GM19397 (cell line): Measurements from ENCODE around the gene RAB3IL1.
"Not testable (repeated sequence)": the region's sequence is repeated elsewhere in the genome, so short reads cannot be mapped to it uniquely, and the experiment has no call there.

ENCODE experiments used
- ATAC-seq: cut with Tn5 transposase; IDR thresholded peaks from one replicate; pipeline ENCODE4 v1.9.1; 2021; ENCODE audit warnings: mild to moderate bottlenecking, moderate library complexity; ENCODE audit not compliant: unreplicated experiment

The RAB3IL1 gene

DNA sequence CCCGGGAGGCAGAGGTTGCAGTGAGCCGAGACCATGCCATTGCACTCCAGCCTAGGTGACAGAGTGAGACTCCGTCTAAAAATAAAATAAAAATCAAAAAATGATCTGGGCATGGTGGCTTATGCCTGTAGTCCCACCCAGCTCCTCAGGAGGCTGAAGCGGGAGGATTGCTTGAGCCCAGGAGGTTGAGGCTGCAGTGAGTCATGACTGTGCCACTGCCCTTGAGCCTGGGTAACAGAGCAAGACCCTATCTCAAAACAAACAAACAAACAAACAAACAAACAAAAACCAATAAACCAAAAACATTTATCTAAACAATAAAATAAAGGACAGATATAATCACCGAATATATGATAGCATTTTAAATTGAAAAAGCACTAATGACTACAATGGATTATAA lies 36.3 kb upstream of the RAB3IL1 start:
- ATAC-seq, result not testable (repeated sequence)

DNA sequence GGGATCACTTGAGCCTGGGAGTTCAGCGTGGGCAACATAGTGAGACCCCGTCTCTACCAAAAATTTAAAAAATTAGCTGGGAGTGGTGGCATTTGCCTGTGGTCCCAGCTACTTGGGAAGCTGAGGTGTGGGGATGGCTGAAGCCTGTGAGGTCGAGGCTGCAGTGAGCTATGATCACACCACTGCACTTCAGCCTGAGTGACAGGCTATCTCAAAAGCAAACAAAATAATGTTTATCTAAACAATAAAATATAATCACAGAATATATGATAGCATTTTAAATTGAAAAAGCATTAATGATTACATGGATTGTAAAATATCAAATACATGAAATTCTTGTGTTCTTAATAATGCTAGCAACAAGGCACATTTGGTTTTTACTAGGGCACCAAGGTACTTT lies 35.5 kb upstream of the RAB3IL1 start:
- ATAC-seq, result no peak

DNA sequence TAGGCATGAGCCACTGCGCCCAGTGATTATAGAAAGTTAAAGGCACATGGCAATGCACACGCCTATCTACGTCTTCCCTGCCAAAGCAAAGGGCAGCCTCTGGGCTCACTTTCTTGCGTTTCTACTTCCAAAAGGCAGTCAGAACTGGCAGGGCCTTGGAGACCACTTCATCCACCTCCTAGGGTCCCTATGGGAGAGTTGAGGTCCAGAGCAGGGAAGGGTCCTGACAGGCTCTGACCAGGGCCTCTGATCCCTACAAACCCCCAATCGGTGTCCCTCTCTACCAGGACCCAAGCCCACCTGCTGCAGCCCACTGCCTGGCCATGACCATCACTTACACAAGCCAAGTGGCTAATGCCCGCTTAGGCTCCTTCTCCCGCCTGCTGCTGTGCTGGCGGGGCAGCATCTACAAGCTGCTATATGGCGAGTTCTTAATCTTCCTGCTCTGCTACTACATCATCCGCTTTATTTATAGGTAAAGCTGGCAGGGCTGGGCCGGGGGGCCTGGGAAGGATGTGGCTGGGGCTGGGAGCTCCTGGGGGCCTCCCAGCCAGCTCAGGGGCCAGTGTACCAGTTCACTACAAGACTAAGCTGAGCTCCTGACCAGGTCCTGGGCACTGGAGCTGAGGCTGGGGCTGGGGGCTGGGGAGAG lies 34.2 kb upstream of the RAB3IL1 start:
- ATAC-seq, result no peak

DNA sequence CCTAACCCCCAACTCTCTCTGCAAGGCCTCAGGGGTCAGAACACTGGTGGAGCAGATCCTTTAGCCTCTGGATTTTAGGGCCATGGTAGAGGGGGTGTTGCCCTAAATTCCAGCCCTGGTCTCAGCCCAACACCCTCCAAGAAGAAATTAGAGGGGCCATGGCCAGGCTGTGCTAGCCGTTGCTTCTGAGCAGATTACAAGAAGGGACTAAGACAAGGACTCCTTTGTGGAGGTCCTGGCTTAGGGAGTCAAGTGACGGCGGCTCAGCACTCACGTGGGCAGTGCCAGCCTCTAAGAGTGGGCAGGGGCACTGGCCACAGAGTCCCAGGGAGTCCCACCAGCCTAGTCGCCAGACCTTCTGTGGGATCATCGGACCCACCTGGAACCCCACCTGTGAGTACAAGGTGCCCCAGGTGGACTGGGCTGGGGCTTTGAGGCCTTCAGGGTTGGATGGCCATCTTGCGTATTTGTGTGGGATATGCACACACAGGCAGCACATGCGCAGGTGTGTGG lies 32.7 kb upstream of the RAB3IL1 start, which contains the start of gene BEST1:
Gene BEST1, plus strand, starts transcription at position 317 of the 513 bp plus-strand sequence. CDS start 1,456 bp downstream, outside the sequence.
- ATAC-seq, result no peak

DNA sequence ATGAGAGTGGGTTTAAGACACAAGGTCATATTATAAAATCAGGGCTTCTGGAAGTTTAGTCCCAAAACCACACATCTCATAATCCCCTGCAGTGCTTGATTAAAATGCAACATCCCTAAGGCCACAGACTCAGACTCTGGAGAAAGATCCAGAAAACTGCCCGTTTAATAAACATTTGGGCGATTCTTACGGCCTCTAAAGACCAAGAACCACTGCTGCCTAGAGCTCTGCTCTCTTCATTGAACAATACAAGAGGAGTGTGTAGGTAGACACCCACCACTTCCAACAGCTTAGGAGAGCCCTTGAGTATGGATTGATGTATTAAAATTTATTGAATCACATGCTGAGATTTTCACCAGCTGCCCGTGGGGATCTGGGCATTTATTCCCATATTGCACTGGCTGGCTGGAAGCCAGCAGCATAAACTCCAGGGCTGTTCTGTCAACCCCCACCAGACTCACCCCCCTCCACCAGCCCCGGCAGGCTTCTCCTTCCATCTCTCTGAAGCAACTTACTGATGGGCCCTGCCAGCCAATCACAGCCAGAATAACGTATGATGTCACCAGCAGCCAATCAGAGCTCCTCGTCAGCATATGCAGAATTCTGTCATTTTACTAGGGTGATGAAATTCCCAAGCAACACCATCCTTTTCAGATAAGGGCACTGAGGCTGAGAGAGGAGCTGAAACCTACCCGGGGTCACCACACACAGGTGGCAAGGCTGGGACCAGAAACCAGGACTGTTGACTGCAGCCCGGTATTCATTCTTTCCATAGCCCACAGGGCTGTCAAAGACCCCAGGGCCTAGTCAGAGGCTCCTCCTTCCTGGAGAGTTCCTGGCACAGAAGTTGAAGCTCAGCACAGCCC lies 32.0 kb upstream of the RAB3IL1 start:
- ATAC-seq, result no peak

DNA sequence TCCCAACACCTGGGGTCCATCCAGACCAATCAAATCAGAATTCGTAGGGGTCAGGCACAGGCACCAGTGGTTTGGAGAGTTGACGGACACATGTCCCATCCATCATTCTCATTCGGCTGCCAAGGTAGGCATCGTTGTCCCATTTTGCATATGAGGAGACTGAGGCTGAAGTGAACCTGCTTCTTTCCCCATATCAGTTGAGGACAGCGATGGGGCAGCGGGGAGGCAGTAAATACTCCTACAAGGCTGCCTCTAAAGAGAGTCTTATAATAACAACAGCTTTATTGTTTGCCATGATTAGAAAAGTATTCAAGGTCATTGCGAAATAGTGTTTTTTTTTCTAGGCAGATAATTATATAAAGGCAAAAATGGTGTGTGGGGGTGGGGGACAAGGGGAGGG lies 31.1 kb upstream of the RAB3IL1 start:
- ATAC-seq, result no peak

DNA sequence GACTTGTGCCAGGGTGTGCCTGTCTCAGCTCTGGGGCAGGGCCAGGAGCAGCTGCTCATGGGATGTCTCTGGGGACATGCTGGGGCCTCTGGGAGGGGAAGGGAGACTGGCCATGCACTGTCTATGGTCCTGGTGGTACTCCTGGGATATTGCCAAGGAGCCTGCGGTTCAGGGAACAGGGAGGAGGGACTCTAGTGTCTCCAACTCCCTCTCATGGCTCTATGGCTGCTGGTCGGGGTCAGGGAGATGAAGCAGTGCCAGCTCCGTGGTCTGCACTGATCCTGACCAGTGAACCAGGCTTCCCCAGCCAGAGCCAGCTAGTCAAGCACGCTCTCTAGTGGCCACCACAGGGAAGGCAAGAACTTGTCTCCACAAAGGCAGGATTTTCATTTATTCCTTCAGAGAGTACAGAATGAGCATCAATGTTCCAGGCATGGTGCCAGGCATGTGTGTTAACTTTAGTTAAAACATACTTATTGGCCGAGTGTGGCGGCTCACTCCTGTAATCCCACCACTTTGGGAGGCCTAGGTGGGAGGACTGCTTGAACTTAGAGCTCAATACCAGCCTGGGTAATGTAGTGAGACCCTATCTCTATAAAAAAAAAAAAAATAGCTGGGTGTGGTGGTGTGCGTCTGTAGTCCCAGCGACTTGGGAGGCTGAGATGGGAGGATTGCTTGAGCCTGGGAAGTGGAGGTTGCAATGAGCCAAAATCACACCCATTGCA lies 30.3 kb upstream of the RAB3IL1 start:
- ATAC-seq, result no peak

DNA sequence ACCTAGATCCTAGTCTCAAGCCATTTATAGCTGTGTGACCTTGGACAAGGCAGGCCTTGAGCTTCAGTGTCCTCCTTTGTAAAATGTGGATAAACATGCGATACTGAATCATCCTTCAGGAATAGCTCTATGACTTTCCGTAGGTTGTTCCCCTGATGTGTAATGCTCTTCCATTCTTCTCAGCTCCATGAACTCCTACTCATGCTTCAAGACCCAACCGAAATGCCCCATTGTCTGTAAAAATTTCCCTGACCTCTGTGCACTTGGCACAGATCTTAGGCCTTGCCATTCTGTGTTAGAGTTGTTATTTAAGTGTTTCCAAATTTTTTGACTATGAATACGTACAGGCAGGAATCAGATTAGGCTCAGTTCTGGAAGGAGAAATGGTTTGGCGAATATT lies 29.5 kb upstream of the RAB3IL1 start:
- ATAC-seq, result no peak

DNA sequence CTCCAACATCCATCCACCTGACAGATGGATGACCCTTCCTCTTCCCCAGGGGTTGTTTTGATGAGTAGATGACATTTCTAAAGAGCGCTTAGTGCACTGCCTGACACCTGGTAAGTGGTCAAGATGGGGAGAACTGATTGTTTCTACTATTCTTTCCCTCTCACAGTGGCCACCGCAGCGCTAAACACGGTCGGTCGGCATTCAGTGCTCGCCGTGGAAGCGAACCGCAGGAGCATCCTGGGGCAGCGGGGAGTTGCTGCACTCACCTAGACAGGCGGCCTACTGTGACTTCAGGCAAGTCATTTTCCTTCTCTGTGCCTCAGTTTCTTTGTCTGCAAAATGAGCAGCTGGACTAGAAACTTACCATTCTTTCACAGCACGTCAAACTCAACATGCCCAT lies 27.8 kb upstream of the RAB3IL1 start:
- ATAC-seq, result no peak

DNA sequence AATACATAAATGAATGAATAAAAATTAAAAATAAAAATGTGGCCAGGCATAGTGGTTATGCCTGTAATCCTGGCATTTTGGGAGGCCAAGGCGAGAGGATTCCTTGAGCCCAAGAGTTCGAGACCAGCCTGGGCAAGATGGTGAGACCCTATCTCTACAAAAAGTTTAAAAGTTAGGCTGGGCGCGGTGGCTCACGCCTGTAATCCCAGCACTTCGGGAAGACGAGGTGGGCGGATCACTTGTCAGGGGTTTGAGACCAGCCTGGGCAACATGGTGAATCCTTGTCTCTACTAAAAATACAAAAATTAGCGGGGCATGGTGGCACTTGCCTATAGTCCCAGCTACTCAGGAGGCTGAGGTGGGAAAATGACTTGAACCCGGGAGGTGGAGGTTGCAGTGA lies 23.1 kb upstream of the RAB3IL1 start:
- no peak for ATAC-seq

DNA sequence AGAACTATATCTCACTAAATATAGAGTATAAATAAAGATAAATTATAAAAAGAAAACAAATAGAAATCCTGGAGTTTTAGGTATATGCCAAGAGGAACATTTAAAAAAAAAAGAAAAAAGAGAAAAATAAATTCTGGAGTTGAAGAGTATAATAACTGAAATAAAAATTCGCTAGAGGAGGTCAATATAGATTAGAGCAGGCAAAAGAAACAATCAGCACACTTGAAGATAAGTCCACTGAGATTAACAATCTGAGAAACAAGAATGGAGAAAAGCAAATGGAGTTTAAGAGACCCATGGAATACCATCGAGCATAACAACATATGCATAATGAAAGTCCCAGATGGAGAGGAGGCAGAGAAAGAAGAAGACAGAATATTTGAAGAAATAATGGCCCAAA lies 18.5 kb upstream of the RAB3IL1 start:
- ATAC-seq, result no peak

DNA sequence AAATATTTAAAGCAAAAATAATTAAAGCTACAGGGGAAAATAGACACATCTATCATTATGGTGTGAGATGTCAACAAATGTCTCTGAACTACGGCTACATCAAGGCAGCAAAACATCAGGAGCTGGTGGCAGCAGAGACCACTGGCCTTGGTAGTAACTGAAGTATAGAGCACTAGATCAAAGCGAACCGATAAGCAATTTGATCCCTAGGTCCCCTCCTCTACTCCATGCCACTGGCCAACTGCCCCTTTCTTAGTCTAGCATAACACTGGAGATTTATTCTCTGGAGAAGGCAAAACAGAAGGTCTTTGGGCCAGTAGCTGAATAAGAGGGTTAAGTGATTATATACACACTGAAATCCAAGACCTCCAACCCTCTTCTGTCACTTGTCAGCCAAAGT lies 13.6 kb upstream of the RAB3IL1 start:
- no peak for ATAC-seq

DNA sequence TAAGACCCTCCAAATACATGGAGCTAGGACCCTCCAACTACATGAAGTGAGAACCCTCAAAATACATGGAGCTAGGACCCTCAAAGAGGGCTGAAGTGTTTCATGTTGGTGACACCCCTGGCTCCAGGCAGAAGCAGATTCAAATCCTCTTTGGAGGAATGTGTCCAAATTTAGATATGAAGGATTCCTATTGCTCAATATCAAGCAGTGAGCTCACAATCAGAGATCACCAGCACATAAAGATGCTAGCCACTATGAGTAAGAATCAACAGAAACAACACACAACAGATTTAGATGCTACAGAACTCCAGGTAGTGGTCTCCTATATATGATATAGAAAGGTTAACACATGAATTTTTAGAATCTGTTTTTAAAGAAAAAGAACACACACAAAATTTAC lies 11.2 kb upstream of the RAB3IL1 start:
- no peak for ATAC-seq

DNA sequence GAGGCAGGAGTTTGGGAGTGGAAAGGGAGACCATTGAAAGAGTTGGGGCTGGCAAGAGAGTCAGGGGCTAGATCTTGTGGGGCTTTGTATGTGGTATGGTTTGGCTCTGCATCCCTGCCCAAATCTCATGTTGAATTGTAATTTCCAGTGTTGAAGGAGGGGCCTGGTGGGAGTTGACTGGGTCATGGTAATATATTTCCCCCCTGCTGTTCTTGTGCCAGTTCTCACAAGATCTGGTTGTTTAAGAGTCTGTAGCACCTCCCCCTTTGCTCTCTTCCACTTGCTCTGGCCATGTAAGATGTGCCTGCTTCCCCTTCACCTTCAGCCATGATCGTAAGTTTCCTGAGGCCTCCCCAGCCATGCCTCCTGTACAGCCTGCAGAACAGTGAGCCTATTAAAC lies 10.1 kb upstream of the RAB3IL1 start:
- no peak for ATAC-seq

DNA sequence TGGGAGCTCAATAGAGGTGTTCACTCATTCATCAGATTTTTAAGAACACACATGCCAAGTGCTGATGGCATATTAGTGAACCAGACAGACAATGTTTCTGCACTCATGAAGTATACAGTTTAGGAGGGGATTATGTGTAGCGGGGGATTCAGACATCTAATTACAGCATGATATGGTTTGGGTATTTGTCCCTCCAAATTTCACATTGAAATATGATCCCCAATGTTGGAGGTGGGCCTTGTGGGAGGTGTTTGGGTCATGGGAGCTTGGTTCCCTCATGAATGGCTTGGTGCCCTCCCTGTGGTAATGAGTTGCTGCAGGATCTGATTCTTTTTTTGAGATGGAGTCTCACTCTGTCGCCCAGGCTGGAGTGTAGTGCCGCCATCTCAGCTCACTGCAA lies 8.9 kb upstream of the RAB3IL1 start:
- no peak for ATAC-seq

DNA sequence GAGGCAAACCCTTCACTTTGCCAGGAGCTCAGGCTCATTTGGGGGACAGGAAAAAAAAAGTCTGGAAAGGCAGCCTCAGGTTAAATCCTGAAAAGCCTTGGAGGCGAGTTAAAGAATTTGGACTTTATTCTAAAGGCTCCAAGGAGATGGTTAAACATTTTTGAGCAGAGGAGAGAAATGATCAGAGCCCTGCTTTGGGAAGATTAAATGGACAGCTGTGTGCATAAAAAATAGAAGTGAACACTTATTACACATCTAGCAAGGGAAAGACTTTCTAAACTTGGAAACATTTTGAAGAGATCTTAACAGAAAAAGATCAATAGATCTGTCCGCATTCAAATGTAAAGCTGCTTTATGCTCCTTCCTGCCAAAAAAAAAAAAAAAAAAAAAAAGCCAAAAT lies 8.4 kb upstream of the RAB3IL1 start:
- ATAC-seq, result no peak

DNA sequence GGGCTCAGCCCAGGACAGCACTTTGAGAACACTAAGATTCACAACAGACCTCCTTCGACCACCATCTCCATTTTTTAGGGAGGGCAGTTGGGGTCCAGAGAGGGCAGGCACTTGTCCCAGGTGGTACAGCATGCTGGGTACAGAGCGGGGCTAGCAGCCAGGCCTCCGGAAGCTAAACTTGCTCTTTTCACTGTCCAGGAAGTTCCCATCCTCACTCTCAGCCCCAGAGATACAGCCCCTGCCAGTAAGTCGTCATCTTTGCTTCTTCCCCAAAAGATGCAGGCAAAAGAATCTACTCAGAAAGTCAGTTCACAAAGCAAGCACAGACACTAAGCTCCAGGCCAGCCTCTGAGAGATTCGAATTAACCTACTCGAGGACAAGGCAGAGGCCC lies 6.7 kb upstream of the RAB3IL1 start:
- ATAC-seq, result no peak

DNA sequence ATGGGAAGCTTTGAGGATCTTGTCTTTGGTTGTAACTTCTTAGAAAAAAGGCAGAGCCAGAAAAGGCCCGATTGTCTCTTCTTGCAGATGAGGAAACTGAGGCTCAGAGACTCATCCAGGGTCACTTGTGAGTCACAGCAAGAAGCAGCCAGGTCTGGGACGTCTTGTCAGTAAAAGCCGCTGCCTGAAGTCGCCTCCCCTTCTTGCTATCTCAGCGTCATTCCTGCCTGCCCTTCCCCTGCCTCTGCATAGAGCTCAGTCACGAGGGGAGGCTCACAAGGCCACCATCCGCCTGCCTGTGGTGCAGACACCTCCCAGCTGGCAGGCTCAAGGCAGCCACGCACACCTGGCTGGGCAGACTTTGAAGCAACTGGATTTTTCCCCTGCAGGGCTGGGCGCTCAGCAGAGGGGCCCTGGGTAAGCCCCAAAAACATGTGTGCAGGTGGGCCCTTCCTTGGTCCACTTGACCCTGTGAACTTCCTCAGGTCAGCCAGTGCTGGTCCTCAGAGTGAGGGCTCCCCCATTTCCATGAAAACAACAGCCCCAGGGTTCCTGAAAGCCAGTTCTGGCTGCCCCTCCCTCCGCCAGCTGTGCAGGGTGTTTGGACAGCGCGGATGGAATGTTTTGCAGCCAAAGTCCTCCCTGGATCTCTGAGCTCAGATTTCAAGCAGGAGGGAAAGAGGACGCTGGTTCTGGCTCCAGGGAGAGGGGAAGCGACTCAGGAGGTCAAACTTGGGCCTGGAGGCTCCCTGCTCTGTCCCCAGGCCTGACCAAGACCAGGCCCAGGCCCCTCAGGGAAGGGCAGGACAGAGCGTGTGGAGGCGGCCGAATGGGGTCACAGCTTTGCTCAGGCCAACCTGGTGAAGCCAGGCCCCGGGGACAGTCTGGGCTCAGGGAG lies 6.0 kb upstream of the RAB3IL1 start:
- ATAC-seq, result no peak

DNA sequence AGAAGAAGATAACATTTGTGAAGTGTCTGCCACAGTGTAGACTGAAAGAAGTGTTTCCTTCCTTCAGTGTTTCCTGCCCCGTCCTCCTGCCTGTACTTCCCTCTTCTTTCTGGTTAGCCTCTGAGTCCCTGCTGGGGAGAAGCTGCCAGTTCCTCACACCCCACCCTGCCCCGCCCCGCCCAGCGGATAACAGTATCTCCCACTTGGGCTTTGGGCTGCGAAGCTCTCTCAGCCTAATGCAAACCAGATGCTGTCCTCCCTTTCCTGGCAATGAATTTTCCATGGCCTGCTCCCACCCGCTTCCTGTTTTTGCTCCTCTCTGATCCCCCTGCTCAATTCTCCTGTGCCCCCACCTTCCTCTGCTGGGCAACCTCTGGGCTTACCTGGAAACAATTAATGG lies 5.2 kb upstream of the RAB3IL1 start:
- ATAC-seq, result no peak

DNA sequence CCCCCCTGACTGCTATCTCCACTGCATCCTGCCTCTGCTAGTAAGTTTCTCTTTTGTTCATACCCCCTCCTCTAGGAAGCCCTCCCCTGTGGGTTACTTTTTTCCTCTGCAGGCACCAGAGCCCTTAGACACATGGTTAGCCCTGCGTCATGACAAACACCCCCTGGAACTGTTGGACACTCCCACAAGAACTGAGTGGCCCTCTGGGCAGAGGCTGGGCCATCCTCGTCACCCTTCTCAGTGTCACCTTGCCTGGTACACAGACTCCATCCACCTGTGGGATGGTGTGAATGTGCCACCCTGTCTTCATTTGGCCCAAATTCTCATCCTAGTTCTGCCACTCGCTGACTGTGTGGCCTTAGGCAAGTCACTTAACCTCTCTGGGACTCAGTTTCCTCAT lies 4.1 kb upstream of the RAB3IL1 start:
- no peak for ATAC-seq
